H4 (cell line): Measurements from ENCODE around the gene TADA1. TPM values are rescaled to one million over a fixed set of nuclear protein-coding genes. Genes with fewer than 3 reads are reported as not detected.
"Not testable (repeated sequence)": the region's sequence is repeated elsewhere in the genome, so short reads cannot be mapped to it uniquely, and the experiment has no call there.

ENCODE experiments used
- DNase-seq: peaks from one replicate; pipeline ENCODE4 v3.0.0-alpha.2; 2015; ENCODE audit warnings: low spot score
- total RNA-seq: library from RNA; depleted of rRNA; stranded (reverse); fragments of >200 nt; shearing (Covaris generic); gene quantifications from 2 replicates; pipeline ENCODE4 v1.2.3, GENCODE V29; 2014

Gene TADA1
- total RNA-seq, 1 experiment from 2014 or later, result 20.9 TPM

DNA sequence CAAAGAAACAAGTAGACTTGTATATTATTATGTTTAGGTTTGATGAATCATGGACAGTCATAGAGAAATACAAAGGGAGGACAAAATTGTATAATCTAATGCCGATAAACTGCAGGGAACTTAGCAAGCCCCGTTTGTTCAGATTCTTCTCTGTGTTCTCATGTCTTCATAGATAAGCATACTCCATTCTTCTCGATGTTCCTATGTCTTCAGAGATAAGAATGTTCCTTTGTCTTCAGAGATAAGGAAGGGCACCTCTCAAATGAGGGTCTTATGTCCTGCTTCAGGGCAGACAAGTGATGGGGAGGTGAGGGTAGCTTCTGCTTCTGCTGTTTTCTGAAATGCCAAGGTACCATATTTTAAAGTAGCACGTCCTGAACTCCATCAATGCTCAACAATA lies 19.7 kb upstream of the TADA1 start:
- DNase-seq, result no peak

DNA sequence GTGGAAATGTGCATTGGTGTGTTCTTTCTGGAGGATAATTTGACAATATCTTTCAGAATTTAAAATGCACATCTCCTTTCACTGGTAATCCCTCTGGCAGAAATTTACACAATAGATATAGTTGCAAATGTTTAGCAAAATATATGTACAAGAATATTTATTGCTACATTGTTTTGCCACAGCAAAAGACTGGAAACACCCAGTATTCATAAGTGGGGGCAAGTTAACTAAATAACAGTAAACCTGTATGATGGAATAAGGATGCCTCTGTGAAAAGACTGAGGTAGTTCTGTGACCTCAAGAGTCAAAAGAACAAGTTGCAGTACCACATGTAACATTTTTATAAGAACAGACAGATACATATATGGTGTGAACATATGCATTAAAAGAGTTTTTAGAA lies 13.7 kb upstream of the TADA1 start:
- DNase-seq, result no peak

DNA sequence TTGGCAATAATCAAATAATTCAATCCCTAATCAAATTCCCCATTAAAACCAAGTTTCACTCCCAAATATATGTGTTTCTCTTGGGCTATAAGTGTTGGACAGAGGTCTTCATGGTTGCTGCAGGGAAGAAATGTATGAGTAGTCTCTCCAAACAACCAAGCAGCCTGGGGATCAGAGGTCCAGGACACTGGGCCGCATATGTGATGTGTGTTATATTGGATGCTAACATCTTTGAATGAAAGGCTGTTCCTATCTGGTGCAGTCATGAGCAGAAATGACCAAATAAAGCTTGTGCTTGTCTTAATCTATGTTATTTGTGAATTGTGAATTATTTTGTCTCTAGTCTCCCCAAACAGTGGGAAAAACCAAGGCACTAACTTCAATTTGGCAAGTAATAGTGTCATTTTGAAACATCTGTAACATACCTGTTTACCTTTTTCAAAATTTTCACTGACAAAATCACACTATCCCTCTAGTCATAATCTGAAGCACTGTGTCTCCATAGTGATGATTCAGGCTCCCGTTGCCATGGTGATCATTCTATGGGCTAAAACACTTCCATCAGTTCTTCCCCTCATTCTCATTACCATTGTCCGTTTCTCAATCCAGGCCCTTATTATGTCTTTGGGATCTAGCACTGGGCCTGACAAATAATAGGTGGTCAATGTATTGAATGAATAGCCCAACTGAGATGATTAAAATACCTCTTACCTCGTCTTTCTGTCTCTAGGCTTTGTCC lies 12.5 kb upstream of the TADA1 start:
- no peak for DNase-seq

DNA sequence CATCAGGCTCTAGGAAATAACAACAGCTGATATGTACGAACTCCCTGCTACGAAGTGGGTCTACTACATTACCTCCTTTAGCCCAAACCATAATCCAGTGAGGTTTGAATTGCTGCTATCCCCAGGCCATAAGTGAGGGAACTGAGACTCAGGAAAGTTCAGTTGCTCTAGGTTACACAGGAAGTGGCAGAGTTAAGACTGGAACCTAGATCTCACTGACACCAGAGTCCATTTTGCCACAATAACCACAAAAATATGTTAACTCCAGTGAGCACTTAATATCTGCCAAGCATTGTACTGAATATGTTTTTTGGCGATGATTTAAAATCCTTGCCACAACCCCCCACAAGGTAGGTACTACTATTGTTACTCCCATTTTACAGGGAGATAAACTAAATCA lies 8.9 kb upstream of the TADA1 start:
- DNase-seq, result no peak

DNA sequence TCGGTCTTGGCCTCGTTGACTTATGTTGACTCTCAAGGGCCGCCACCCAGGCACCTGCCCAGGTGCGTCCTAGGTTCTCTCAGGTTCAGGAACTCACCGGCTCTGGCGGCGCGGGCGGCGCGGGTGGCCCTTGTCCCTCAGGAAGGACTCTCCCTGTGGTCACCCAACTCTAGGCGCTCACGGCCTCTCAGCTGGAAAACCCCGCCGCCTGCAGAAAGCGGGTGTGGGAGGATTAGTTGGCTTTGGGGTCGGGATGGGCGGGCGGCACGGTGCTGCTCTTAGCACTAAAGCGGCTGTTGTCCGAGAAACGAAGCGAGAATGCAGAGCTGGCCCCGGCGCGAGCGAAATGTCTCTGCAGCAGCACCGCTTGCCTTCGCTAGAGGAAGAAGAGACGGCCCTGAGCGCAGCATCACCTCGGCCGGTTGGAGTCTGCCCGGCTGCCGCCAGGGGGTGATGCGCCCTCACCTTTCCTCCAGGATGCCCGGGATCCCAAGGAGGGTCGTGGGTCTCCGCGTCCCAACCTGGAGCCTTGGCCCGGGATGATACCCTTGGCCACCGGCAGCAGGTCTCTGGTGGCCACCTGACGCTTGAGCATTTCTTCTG lies 8.1 kb upstream of the TADA1 start:
- no peak for DNase-seq

DNA sequence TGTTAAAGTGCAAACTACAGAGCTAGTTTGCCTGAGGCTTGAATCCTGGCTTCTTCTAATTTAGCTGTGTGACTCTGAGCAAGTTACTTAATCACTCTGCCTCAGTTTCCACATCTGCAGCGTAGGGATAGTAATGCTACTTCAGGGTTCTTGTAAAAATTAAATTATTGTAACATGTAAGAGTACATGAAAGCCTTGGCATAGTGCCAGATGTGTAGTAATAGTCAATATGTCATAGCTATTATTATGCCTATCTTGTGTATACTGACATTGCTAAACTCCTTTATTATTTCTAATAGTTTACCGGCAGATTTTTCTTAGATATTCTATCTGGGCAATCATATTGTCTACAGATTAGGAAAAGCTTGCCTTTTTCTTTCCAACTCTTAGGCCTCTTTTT lies 6.8 kb upstream of the TADA1 start:
- DNase-seq, result no peak

DNA sequence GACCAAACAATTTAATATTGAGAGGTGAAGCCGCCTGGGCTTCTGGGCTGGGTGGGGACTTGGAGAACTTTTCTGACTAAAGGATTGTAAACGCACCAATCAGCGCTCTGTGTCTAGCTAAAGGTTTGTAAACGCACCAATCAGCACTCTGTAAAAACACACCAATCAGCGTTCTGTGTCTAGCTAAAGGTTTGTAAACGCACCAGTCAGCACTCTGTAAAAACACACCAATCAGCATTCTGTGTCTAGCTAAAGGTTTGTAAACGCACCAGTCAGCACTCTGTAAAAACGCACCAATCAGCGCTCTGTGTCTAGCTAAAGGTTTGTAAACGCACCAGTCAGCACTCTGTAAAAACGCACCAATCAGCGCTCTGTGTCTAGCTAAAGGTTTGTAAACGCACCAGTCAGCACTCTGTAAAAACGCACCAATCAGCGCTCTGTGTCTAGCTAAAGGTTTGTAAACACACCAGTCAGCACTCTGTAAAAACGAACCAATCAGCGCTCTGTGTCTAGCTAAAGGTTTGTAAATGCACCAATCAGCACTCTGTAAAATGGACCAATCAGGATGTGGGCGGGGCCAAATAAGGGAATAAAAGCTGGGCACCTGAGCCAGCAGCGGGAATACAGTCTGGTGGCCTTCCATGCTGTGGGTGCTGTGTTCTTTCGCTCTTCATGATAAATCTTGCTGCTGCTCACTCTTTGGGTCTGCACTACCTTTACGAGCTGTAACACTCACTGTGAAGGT lies 2.3 kb upstream of the TADA1 start:
- DNase-seq, result not testable (repeated sequence)

DNA sequence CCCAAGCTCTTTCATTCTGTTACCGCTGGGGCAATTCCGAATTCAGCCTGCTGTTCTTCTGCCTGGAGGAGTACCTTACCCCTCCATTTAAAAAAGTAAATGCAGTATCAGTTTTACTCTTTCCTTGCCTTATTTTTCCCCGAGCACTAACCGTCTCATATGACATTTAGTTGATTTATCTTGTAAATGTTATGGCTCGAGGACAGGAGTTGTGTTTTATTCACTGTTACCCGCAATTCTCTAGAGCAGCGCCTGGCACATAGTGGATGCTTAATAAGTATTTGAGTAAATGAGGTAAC lies 425 bp upstream of the TADA1 start:
- no peak for DNase-seq

DNA sequence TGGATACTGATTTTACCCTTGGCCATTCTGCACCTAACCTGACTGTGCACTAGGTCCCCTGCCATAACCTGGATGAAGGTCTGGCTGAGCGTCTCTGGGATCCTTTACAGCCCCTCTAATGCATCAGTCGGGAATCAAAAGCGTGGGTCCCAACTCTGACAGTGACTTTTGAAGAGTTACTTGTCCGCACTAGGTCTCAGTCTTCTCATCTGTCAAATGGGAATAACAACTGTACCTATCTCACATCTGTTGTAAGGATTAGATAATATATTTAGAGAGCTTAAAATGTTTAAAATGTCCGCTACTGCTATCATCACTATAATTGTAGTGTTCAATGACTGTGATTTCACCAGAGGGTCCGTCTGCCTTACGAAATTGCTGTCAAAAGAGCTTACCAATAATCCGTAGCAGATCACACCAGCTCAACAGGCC lies 746 bp downstream of the TADA1 start:
- no peak for DNase-seq

DNA sequence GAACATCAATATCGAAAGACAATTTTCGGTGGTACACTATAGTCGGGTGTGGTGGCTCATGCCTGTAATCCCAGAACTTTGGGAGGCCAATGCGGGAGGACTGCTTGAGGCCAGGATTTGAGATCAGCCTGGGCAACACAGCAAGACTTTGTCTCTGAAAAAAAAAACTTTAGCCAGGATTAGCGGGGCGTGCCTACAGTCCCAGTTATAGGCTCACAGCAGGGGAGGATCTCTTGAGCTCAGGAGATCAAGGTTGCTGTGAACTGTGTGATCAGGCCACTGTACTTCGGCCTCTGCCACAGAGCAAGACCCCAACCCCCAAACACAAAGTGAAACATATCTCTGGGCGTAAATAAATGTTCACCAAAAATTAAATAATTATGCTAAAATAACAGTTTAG lies 1.6 kb downstream of the TADA1 start:
- DNase-seq, result no peak

DNA sequence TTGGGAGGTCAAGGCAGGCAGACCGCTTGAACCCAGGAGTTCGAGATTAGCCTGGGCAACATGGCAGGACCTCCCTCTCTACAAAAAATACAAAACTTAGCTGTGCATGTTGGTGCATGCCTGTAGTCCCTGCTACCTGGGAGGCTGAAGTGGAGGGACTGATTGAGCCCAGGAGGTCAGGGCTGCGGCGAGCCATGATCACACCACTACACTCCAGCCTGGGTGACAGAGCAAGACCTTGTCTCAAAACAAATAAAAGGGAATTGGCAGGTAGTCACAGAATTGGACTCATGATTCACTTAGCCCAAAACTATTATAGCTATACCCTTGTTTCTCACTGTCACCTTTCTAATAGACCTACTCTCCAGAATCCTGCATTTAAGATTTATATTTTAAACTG lies 5.5 kb downstream of the TADA1 start:
- DNase-seq, result no peak

DNA sequence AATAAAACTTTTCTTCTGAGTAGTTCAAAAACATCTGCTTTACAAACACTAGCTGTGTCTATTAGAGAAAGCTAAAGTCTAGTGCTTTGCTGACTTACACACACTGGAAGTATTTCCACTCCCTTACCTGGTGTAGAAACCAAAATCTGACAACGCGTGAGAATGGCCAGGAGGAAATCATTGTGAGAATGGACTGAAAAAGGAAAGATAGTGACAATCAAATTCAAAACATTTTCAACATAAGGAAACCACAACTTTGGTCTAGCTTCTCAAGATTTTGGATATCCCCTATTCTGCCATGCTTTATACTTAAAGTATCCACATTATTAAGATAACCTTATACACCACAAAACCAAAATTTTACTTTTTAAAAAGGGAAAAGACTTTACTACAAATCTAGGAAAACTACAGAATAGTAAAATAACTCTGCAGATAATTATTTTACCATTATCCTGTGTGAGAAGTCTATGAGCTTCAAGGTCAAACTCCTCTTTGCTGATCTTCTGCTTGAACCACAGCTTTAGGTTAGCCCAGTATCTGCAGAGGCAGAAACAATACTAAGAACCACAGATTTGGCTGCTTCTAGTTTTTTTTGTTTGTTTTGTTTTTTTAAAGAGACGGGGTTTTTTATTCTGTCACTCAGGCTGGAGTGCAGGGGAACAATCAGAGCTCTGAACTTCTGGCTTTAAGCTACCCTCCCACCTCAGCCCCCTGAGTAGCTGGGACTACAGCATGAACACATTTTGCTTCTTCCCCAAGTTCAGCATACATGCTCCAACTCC lies 6.6 kb downstream of the TADA1 start:
- no peak for DNase-seq

DNA sequence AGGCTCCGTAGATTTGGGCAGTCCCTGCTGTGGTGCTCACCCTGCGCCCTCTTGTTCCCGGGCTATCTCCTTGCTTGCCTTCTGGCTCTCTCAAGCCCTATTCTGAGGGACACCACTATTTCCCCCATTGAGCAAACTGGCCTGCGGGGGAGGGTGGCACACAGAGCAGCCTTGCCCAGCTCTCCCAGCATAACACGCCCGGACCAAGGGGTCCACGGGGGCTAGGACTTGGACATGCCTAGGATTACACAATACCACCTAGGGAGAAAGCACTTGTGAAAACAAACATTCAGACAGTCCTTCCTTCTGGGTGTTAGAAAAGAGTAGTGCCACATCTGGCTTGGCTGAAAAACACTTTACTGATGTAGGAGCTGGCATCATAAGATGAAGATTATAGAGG lies 7.4 kb downstream of the TADA1 start:
- DNase-seq, result no peak

DNA sequence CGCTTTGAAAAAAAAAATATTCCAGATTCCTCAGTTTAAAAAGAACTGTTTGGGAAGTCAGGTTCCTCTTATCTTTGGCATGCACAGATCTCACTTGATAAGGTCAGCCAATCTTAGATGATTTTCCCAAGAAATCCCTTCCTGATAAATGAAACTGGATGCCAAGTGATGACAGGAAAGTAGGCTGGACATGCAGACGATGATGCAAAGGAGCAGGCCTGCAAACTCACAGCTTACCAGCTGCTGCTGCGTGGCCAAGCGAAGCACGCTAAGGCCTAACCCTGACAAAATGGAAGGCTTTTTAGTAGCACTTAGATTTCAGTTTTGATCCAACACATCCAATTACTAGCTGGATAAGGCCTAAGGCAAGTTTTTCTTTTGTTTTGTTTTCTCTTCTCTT lies 10.1 kb downstream of the TADA1 start:
- no peak for DNase-seq

DNA sequence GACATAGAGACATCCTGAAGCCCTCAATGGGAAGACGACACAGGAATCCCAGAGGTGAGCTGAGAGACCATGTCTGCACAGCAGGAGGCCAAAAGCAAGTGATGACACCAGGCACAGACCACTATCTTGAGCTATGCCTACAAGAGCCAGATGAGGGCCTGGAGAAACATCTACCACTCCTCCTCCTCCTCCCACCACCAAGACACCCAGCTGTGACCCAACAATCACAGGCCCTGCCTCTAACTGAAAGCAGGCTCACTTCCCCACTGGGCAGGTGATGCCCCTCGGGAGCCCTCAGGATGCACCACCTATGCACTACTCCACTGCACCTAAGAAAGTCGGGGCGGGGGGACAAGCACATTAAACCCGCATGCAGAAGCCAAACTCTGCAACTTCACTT lies 16.5 kb downstream of the TADA1 start:
- no peak for DNase-seq

DNA sequence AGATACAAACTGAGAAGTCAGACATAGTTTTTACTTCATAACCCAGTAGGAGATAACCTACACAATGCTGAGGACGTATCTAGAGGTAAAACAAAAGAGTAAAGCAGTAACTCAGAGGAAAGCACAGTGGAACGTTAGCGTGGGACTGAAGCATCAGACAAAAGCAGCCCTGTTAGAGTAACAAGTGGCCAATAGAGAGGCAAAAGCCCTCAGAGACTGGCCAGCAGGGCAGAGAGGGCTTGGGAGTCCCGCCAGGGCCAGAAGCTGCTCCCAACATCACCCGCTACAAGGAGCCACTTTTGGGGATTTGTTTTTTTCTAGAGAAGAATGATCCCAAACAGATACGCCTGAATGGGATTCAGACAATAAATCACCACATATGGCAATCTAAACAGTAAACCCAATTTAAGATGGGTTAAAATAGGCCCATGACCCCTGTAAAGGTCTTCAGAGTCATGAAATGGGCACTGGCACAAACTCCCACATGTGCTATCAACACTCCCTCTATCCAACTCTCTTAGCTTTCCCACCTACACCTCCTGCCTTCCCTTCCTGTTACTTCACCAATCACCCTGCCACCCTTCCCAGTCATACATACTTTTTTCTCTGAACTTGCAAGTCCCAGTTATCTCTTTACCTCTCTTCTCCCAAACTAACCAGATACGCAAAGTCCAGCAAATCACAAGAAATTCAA lies 17.2 kb downstream of the TADA1 start:
- DNase-seq, result no peak

DNA sequence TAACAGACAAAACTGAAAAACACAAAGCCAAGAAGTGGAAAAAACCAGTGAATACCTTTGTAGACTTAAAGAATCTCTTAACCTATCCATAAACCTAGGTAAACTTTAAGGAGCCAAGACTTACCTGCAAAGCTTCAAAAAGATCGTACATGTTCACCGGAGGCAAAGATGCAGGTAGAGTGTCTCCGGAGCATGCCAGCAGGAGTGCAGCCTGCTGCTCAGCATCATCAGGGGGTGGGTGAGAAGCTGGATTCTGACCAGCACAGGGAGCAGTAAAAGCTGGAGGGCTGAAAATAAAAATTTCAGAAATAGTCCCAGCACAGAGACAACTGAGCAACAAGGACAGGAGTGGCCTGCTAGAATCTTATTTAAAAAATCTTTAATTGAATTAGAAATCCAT lies 18.1 kb downstream of the TADA1 start:
- no peak for DNase-seq

DNA sequence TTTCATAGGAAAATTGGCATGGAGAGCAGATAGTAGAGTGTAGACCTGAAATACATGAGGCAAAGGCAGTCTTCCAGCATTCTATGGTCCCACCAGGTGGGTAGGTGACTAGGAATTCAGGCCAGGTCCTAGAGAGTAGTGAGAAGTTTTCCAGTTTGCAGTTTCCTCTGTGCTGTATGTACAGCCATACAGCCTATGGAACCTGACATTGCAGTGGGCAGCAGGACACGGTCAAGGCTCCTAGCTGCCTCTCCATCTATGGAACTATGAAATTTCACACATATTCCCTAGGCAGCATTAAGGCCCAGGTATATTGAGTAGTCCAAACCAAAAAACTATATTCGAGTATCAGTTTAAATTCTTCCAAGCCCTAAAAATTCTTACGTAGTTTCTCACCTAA lies 20.5 kb downstream of the TADA1 start:
- no peak for DNase-seq

DNA sequence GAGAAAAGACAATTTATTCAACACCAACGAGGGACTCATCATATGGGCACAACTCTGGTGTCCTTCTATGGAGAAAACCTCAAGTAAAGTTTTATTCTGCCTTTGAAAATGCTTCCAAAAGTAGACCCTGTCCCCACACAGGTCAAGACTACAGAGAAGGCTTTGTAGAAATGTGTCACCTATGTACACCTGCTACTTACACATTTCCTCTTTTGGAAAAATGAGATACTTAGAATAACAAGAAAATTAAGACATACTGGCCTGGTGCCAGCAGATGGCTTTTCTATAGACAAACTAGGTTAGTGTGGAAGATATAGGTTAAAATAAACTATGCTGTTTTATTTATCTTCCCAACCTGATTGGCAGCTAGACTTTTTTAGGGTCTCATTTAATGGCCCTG lies 23.1 kb downstream of the TADA1 start:
- DNase-seq, result no peak

DNA sequence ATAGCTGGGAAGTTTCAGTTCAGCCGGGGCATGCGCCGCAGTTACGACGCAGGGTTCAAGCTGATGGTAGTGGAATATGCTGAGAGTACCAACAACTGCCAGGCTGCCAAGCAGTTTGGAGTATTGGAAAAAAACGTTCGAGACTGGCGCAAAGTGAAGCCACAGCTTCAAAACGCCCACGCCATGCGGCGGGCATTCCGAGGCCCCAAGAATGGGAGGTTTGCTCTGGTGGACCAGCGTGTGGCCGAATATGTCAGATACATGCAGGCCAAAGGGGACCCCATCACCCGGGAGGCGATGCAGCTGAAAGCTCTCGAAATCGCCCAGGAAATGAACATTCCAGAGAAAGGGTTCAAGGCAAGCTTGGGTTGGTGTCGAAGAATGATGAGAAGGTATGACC lies 26.9 kb downstream of the TADA1 start:
- no peak for DNase-seq

DNA sequence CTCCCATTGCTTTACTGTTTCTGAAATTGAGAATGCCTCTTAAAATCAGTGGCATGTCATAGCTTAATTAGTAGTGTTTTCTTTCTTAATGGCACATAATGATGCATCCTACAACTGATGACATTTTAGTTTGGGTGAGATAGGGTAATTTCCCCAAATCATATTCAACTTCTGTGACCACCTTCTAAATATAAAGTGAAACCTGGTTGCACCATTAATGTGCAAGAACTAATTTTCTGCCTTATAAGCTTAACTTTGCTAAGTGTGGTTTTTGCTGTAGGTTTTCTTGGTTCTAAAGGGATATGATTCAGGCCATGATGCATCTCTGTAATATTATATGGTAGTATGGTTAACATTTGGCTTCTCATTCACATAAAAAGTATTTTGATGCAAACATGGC lies 27.9 kb downstream of the TADA1 start:
- no peak for DNase-seq

DNA sequence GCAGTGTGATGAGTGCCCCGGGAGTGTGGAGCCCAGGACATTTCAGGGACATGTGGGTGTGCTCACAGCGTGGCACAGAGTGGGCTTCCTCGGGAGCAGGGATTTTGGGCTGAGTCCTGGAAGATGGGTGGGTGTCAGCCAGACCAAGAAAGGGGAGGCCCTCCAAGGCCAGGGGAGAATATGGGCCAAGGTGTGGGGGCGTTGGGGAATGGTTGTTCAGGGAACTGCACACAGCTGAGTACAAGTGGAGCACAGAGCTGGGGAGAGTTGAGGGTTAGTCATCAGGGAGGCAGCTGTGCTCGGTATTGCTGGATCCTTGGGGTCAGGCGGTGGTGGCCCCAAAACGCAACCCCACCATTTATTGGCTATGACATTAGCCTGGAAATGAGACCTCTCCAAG lies 31.3 kb downstream of the TADA1 start:
- DNase-seq, result no peak
